Skeletal muscle tissue (tissue), 4 donors: ENCODE results near the gene KCNJ12. TPM values are rescaled to one million over a fixed set of nuclear protein-coding genes. Genes with fewer than 3 reads are reported as not detected.
"Not testable (repeated sequence)": the region's sequence is repeated elsewhere in the genome, so short reads cannot be mapped to it uniquely, and the experiment has no call there.

Source experiments
- H3K27ac ChIP-seq: one replicate; pipeline ENCODE4 v1.7.0; 2013; ENCODE audit warnings: mild to moderate bottlenecking, low read depth, low read length, inconsistent platforms
- H3K27me3 ChIP-seq, 3 donors: one replicate each; pipeline ENCODE4 v1.7.0; 2013; ENCODE audit warnings: low read length in 3 of 3; ENCODE audit not compliant: control insufficient read depth in 3 of 3, insufficient read depth in 3 of 3
- H3K36me3 ChIP-seq, 3 donors: one replicate each; pipeline ENCODE4 v1.7.0; 2013; ENCODE audit warnings: low read length in 3 of 3; ENCODE audit not compliant: control insufficient read depth in 3 of 3, insufficient read depth in 3 of 3
- H3K4me1 ChIP-seq, 3 donors: one replicate each; pipeline ENCODE4 v1.7.0; 2013; ENCODE audit warnings: low read length in 3 of 3, mild to moderate bottlenecking in 3 of 3; ENCODE audit not compliant: control insufficient read depth in 3 of 3, insufficient read depth in 3 of 3
- H3K4me3 ChIP-seq, 3 donors: one replicate each; pipeline ENCODE4 v1.7.0; 2013; ENCODE audit warnings: low read length in 3 of 3
- H3K9ac ChIP-seq, 3 donors: one replicate each; pipeline ENCODE4 v1.7.0; 2013; ENCODE audit warnings: low read length in 3 of 3, mild to moderate bottlenecking in 3 of 3, moderate library complexity in 2 of 3, low read depth in 1 of 3
- H3K9me3 ChIP-seq, 3 donors: one replicate each; pipeline ENCODE4 v1.7.0; 2013; ENCODE audit warnings: low read length in 3 of 3; ENCODE audit not compliant: control insufficient read depth in 3 of 3
- total RNA-seq: library from RNA; depleted of rRNA; stranded (reverse); fragments of >200 nt; gene quantifications from one replicate; pipeline ENCODE4 v1.2.3, GENCODE V29; 2014
- donor health status: Osteomylitis.

Gene KCNJ12
- total RNA-seq, 1 donor from 2014 or later: 14.6 TPM

DNA sequence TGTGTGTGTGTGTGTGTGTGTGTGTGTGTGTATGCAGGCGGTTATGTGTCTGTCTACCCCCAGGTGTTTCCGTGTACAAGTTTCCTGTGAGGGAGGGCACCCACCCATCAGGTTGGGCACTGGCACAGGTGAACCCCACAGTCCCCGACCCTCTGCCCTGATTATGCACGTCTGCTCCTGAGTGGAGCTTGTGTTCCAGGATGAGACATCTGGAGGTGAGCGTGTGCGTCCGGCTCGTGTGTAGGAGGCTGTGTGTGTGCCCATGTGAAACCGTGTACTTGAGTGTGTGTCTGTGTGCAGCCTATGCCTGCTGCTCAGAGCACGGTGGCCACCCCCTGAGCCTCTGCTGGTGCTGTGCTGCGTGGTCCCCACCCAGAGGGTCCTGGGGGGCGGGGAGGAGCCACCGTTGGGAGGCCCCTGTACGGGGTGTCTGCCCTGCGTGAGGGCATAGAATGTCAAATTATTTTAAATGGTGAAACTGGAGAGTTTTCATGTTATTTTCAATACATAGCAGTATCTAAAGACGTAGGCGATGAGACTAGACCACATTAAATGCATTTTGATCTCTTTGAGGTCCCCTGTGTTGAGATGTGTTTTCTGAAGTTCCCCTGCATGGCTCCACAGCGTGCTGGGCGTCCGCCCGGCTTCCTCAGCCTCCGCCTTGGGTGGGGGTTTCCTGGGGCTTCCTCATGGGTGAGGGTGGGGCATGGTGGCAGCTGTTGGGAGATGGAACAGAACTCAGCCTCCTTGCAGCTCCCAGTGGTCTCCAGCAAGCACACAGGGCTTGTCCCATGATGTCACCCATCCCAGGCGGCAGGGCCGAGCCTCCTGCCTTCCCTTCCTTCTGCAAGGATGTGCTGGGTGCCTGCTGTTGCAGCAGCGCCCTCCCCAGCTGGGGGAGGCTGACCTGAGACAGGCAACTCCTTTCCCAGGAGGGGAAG is 43.4 kb downstream of the KCNJ12 start:
- H3K9me3 ChIP-seq: no peaks in the 10 kb centered on the region
- no peak overlapping the region for H3K4me3 ChIP-seq
- no peak overlapping the region for H3K27ac ChIP-seq

GRCh38 chr17:21420503-21421090 is 44.4 kb downstream of the KCNJ12 start:
- H3K9ac ChIP-seq, H3K9me3 ChIP-seq, H3K27ac ChIP-seq, H3K36me3 ChIP-seq, H3K27me3 ChIP-seq, H3K4me3 ChIP-seq: not testable (repeated sequence)
- peaks cover 0 to 11% (median 8%) of the 10 kb centered on the region in 3 donors for H3K4me1 ChIP-seq

More for the DNA sequence above, 43.4 kb downstream of the KCNJ12 start:
- no peaks in the 10 kb centered on the region for H3K36me3 ChIP-seq
- H3K9ac ChIP-seq: no peak overlapping the region
- H3K4me1 ChIP-seq: peaks cover 0 to 11% (median 8%) of the 10 kb centered on the region in 3 donors
- H3K27me3 ChIP-seq: no peaks in the 10 kb centered on the region

DNA sequence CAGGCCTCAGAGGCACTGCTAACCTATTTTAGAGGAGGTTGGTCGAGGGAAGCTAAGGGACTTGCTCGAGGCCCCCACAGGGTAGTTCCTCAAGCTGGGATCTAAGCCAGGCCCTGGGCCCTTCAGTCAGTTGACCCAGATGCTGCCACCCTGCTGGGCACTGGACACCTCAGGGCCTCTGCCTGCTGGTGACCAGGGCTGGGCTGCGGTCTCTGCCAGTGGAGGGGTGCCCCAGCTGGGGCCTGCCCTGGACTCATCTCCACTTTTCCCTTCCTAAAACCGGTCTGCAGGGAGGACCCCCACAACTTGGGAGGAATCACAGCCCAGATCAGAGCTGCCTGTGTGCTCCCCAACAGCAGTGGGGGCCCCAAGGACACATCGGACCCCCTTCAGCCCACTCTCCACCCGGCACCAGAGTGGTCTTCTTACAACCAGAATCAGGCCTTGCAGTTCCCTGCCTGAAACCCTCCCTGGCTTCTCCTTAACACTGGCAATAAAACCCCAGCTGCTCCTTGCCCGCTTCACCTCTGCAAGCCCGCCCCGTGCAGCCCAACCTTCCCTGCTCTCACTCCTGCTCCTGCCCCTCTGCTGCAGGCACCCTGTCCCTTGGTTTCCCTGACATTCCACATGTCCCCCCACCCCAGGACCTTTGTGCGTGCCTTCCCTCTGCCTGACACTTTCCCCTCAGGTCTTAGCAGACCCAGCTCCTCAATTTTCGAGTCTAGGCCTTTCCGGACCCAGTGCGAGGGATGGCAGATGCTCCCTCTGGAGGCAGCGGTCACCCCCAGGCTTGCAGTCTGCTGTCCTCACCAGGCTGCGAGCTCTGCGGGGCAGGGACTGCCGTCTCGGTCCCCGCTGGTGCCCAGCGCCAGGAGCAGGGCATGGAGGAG is 45.5 kb downstream of the KCNJ12 start:
- not testable (repeated sequence) for H3K36me3 ChIP-seq, H3K27me3 ChIP-seq, H3K27ac ChIP-seq, H3K9me3 ChIP-seq, H3K4me3 ChIP-seq, H3K9ac ChIP-seq
- H3K4me1 ChIP-seq: peaks cover 0 to 11% (median 8%) of the 10 kb centered on the region in 3 donors

DNA sequence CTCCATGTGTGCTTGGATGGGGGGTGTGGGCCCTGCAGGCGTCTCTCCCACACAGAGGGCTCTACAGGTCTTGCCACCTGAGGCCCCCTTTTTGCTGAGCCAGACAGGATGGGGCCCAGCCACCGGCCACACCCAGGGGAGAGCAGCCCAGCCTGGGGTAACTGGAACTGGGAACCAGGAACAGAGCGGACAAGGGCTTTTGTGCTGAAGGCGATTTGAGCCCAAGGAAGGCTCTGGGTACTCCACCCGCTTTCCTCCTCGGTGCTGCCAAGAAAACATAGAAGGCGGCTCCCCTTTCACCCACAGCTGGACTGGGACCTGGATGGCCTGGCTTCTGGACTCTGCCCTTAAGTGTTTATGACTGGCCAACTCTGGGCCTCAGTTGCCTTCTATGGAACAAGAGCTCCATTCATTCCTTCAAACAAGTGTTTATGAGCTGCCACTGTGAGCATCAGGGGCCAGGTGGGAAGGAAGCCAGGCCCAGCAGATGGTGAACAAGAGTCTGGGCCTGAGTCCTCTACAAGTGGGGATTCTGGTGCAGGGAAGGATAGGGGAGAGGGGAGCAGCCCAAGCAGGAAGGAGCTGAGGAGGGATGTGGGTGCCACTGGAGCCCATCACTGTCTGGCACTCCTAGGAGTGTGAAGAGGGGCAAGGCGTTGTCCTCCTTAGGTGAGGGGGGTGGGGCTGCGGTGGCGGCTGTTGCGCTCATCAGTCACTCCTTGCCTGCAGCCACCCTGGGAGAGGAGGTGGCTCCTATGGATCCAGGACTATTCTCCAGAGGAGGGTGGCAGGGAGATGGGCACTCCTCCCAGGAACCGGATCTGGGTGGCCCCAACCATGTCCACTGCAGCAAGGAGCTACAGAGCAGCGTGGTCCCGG is 46.4 kb downstream of the KCNJ12 start:
- H3K9ac ChIP-seq, H3K4me3 ChIP-seq, H3K27ac ChIP-seq, H3K27me3 ChIP-seq, H3K36me3 ChIP-seq, H3K9me3 ChIP-seq: not testable (repeated sequence)
- peaks cover 0 to 11% (median 8%) of the 10 kb centered on the region in 3 donors for H3K4me1 ChIP-seq

GRCh38 chr17:21423190-21423493 is 47.0 kb downstream of the KCNJ12 start:
- H3K9ac ChIP-seq, H3K9me3 ChIP-seq, H3K27ac ChIP-seq, H3K27me3 ChIP-seq, H3K4me3 ChIP-seq, H3K36me3 ChIP-seq: not testable (repeated sequence)
- H3K4me1 ChIP-seq: peaks cover 0 to 11% (median 8%) of the 10 kb centered on the region in 3 donors

- H3K4me1 ChIP-seq: peaks cover 0 to 11% (median 8%) of the 10 kb centered on the region in 3 donors
- not testable (repeated sequence) for H3K4me3 ChIP-seq, H3K27ac ChIP-seq, H3K36me3 ChIP-seq, H3K27me3 ChIP-seq, H3K9me3 ChIP-seq, H3K9ac ChIP-seq
Measured at GRCh38 chr17:21424697-21425096, 48.5 kb downstream of the KCNJ12 start.

DNA sequence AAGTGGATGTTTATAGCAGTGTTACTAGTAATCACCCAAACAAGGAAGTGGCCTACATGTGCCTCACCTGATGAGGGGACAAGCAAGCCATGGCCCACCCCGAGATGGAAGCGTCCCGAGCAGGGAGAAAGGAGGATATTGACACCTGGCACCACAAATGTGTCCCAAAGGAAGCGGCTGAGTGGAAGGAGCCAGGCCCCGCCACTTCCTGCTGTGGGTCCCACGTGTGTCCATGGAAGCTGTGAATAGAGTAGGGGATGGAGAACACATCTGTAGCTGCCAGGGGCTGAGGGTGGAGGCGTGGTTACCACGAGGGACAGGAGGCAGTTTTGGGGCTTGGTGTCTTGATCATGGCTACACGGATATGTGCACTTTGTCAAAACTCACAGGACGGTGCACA is 49.2 kb downstream of the KCNJ12 start:
- H3K9ac ChIP-seq: no peak overlapping the region
- no peaks in the 10 kb centered on the region for H3K27me3 ChIP-seq
- H3K36me3 ChIP-seq: no peaks in the 10 kb centered on the region
- no peak overlapping the region for H3K4me3 ChIP-seq
- H3K9me3 ChIP-seq: no peaks in the 10 kb centered on the region
- peaks cover 0 to 11% (median 8%) of the 10 kb centered on the region in 3 donors for H3K4me1 ChIP-seq
- H3K27ac ChIP-seq: no peak overlapping the region

DNA sequence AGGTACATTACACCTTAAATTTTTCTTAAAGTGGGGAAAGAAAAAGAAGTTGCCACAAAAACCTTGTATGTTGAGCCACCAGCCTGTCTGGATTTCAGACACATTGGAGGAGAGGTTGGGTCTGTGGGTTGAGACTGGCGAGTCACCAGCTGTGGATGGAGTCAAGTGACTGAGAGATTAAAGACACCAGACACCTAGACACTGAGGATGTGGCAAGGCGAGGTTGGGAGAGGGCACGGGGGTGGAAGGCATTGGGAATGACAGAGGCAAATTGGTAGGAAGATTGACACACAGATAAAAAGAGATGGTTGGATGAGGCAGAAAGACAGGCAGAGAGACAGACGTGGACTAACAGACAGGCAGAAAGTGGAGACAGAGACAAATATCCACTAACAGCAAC is 49.6 kb downstream of the KCNJ12 start:
- peaks cover 0 to 11% (median 8%) of the 10 kb centered on the region in 3 donors for H3K4me1 ChIP-seq
- H3K9me3 ChIP-seq: no peaks in the 10 kb centered on the region
- H3K27me3 ChIP-seq: no peaks in the 10 kb centered on the region
- no peaks in the 10 kb centered on the region for H3K36me3 ChIP-seq
- no peak overlapping the region for H3K9ac ChIP-seq
- no peak overlapping the region for H3K27ac ChIP-seq
- no peak overlapping the region for H3K4me3 ChIP-seq

DNA sequence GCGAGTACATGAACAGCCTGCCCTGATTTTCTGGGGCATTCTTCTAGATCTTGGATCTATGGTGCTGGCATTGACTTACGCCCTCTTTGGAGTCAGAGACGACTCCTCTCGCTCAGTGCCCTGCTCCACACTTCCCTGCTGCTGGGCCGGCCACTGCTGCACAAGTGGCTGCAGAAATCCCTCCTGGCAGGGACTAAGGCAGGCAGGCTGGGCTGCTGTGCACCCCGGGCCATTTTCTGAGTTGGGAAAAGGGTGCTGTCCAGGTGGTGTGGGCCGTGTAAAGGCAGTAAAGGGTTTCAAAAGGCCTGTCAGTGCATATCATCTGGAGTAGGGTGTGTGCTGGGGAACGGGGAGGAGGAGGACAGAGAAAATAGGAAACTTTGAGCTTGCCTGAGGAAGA is 50.1 kb downstream of the KCNJ12 start:
- not testable (repeated sequence) for H3K27me3 ChIP-seq, H3K9me3 ChIP-seq, H3K4me3 ChIP-seq, H3K9ac ChIP-seq, H3K36me3 ChIP-seq, H3K27ac ChIP-seq
- H3K4me1 ChIP-seq: peaks cover 0 to 11% (median 8%) of the 10 kb centered on the region in 3 donors
